WTC11 (cell line): ENCODE results near the gene CEP192. TPM values are rescaled to one million over a fixed set of nuclear protein-coding genes. Genes with fewer than 3 reads are reported as not detected.

ENCODE experiments used
- ATAC-seq: fragments of 200-7000 bp; cut with Tn5 transposase; 2 replicates; pipeline ENCODE4 v1.10.0; 2021; ENCODE audit warnings: mild to moderate bottlenecking, moderate library complexity
- CTCF ChIA-PET: fragments of 300-600 bp; sonication (Branson Sonifier 250); formaldehyde crosslinking; loops from one replicate; lab custom pipeline; 2021; ENCODE audit warnings: antibody characterized with exemption; lab: Charles Lee
- POLR2A ChIA-PET: fragments of 350-600 bp; sonication (Branson Sonifier 250); formaldehyde crosslinking; loops from one replicate; lab custom pipeline; 2021; ENCODE audit warnings: antibody characterized with exemption; lab: Charles Lee
- DNase-seq: peaks from one replicate; pipeline ENCODE4 v3.0.0; 2021; ENCODE audit warnings: low spot score
- H3K27ac Mint-ChIP-seq: 2 replicates; pipeline ENCODE4 v1.8.0; 2021; ENCODE audit warnings: mixed read lengths
- H3K27me3 Mint-ChIP-seq: 2 replicates; pipeline ENCODE4 v1.8.0; 2021; ENCODE audit warnings: low read depth, mild to moderate bottlenecking, moderate library complexity, mixed read lengths
- H3K36me3 Mint-ChIP-seq: 2 replicates; pipeline ENCODE4 v1.8.0; 2021; ENCODE audit warnings: mixed read lengths
- H3K4me1 Mint-ChIP-seq: 2 replicates; pipeline ENCODE4 v1.8.0; 2022; ENCODE audit warnings: mixed read lengths
- H3K4me3 Mint-ChIP-seq: 2 replicates; pipeline ENCODE4 v1.8.0; 2021; ENCODE audit warnings: mild to moderate bottlenecking, moderate library complexity, mixed read lengths
- H3K9me3 Mint-ChIP-seq: 2 replicates; pipeline ENCODE4 v1.8.0; 2021; ENCODE audit warnings: mixed read lengths
- AR ChIP-seq: fragments of 250-450 bp; sonication (Bioruptor Pico); IDR thresholded peaks from 2 replicates; pipeline ENCODE4 v1.9.0; 2021; ENCODE audit warnings: mild to moderate bottlenecking
- ATF1 ChIP-seq: sonication (generic); formaldehyde crosslinking; IDR thresholded peaks from 2 replicates; pipeline ENCODE4 v1.8.1; 2023; ENCODE audit warnings: mild to moderate bottlenecking, moderate library complexity, missing genetic modification reagents
- E2F1 ChIP-seq: sonication (generic); formaldehyde crosslinking; IDR thresholded peaks from 2 replicates; pipeline ENCODE4 v1.8.0; 2022; ENCODE audit warnings: mild to moderate bottlenecking, missing genetic modification reagents
- HMGXB4 ChIP-seq: sonication (generic); formaldehyde crosslinking; IDR thresholded peaks from 2 replicates; pipeline ENCODE4 v1.8.1; 2023; ENCODE audit warnings: mild to moderate bottlenecking, moderate library complexity, missing genetic modification reagents
- NFYB ChIP-seq: sonication (generic); formaldehyde crosslinking; conservative IDR thresholded peaks from 2 replicates; pipeline ENCODE4 v1.8.0; 2022; ENCODE audit warnings: low read depth, missing genetic modification reagents
- NR3C1 ChIP-seq: sonication (generic); formaldehyde crosslinking; conservative IDR thresholded peaks from 2 replicates; pipeline ENCODE4 v1.8.1; 2023; ENCODE audit warnings: low read depth, mild to moderate bottlenecking, missing genetic modification reagents
- SMAD3 ChIP-seq: sonication (generic); formaldehyde crosslinking; IDR thresholded peaks from 2 replicates; pipeline ENCODE4 v1.8.0; 2022; ENCODE audit warnings: missing genetic modification reagents, mild to moderate bottlenecking, borderline replicate concordance
- total RNA-seq: library from RNA; stranded (reverse); gene quantifications from 3 replicates; pipeline ENCODE4 v1.2.3, GENCODE V29; 2021
- TF ChIP-seq, protein P1 (sequence below): sonication (generic); formaldehyde crosslinking; IDR thresholded peaks from 2 replicates; pipeline ENCODE4 v1.8.1; 2023; ENCODE audit warnings: mild to moderate bottlenecking, missing genetic modification reagents, moderate library complexity
- TF ChIP-seq, protein P2 (sequence below): sonication (generic); formaldehyde crosslinking; IDR thresholded peaks from 2 replicates; pipeline ENCODE4 v1.8.1; 2022; ENCODE audit warnings: mild to moderate bottlenecking, moderate library complexity, missing genetic modification reagents
- TF ChIP-seq, protein P3 (sequence below): sonication (generic); formaldehyde crosslinking; IDR thresholded peaks from 2 replicates; pipeline ENCODE4 v1.8.1; 2023; ENCODE audit warnings: mild to moderate bottlenecking, missing genetic modification reagents
- TF ChIP-seq, protein P4 (sequence below): sonication (generic); formaldehyde crosslinking; IDR thresholded peaks from 2 replicates; pipeline ENCODE4 v1.8.1; 2022; ENCODE audit warnings: missing genetic modification reagents, borderline replicate concordance
- TF ChIP-seq, protein P5 (sequence below): sonication (generic); formaldehyde crosslinking; IDR thresholded peaks from 2 replicates; pipeline ENCODE4 v1.8.1; 2023; ENCODE audit warnings: mild to moderate bottlenecking, missing genetic modification reagents, borderline replicate concordance

Gene CEP192
- total RNA-seq, 1 experiment from 2014 or later, result 25.4 TPM

GRCh38 chr18:13107074-13107473 lies 115.9 kb downstream of the CEP192 start:
- no peak overlapping the region for H3K27ac Mint-ChIP-seq
- POLR2A ChIA-PET, result no interaction called here
- CTCF ChIA-PET, result no interaction called here
- TF ChIP-seq ATF1 (CRISPR knock-in tag), result no peak
- TF ChIP-seq NR3C1 (CRISPR knock-in tag), result no peak
- TF ChIP-seq E2F1 (CRISPR knock-in tag), result no peak
- TF ChIP-seq NFYB (CRISPR knock-in tag), result no peak
- TF ChIP-seq, protein P1, sequence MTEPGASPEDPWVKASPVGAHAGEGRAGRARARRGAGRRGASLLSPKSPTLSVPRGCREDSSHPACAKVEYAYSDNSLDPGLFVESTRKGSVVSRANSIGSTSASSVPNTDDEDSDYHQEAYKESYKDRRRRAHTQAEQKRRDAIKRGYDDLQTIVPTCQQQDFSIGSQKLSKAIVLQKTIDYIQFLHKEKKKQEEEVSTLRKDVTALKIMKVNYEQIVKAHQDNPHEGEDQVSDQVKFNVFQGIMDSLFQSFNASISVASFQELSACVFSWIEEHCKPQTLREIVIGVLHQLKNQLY (CRISPR knock-in tag), result no peak
- TF ChIP-seq, protein P2, sequence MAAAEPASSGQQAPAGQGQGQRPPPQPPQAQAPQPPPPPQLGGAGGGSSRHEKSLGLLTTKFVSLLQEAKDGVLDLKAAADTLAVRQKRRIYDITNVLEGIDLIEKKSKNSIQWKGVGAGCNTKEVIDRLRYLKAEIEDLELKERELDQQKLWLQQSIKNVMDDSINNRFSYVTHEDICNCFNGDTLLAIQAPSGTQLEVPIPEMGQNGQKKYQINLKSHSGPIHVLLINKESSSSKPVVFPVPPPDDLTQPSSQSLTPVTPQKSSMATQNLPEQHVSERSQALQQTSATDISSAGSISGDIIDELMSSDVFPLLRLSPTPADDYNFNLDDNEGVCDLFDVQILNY, result no peak
- TF ChIP-seq SMAD3 (CRISPR knock-in tag), result no peak
- no peak for TF ChIP-seq HMGXB4 (CRISPR knock-in tag)
- TF ChIP-seq, protein P3, sequence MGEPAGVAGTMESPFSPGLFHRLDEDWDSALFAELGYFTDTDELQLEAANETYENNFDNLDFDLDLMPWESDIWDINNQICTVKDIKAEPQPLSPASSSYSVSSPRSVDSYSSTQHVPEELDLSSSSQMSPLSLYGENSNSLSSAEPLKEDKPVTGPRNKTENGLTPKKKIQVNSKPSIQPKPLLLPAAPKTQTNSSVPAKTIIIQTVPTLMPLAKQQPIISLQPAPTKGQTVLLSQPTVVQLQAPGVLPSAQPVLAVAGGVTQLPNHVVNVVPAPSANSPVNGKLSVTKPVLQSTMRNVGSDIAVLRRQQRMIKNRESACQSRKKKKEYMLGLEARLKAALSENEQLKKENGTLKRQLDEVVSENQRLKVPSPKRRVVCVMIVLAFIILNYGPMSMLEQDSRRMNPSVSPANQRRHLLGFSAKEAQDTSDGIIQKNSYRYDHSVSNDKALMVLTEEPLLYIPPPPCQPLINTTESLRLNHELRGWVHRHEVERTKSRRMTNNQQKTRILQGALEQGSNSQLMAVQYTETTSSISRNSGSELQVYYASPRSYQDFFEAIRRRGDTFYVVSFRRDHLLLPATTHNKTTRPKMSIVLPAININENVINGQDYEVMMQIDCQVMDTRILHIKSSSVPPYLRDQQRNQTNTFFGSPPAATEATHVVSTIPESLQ (CRISPR knock-in tag), result no peak
- no peak for TF ChIP-seq AR (CRISPR knock-in tag)
- TF ChIP-seq, protein P4, sequence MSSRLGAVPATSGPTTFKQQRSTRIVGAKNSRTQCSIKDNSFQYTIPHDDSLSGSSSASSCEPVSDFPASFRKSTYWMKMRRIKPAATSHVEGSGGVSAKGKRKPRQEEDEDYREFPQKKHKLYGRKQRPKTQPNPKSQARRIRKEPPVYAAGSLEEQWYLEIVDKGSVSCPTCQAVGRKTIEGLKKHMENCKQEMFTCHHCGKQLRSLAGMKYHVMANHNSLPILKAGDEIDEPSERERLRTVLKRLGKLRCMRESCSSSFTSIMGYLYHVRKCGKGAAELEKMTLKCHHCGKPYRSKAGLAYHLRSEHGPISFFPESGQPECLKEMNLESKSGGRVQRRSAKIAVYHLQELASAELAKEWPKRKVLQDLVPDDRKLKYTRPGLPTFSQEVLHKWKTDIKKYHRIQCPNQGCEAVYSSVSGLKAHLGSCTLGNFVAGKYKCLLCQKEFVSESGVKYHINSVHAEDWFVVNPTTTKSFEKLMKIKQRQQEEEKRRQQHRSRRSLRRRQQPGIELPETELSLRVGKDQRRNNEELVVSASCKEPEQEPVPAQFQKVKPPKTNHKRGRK, result no peak
- TF ChIP-seq, protein P5, sequence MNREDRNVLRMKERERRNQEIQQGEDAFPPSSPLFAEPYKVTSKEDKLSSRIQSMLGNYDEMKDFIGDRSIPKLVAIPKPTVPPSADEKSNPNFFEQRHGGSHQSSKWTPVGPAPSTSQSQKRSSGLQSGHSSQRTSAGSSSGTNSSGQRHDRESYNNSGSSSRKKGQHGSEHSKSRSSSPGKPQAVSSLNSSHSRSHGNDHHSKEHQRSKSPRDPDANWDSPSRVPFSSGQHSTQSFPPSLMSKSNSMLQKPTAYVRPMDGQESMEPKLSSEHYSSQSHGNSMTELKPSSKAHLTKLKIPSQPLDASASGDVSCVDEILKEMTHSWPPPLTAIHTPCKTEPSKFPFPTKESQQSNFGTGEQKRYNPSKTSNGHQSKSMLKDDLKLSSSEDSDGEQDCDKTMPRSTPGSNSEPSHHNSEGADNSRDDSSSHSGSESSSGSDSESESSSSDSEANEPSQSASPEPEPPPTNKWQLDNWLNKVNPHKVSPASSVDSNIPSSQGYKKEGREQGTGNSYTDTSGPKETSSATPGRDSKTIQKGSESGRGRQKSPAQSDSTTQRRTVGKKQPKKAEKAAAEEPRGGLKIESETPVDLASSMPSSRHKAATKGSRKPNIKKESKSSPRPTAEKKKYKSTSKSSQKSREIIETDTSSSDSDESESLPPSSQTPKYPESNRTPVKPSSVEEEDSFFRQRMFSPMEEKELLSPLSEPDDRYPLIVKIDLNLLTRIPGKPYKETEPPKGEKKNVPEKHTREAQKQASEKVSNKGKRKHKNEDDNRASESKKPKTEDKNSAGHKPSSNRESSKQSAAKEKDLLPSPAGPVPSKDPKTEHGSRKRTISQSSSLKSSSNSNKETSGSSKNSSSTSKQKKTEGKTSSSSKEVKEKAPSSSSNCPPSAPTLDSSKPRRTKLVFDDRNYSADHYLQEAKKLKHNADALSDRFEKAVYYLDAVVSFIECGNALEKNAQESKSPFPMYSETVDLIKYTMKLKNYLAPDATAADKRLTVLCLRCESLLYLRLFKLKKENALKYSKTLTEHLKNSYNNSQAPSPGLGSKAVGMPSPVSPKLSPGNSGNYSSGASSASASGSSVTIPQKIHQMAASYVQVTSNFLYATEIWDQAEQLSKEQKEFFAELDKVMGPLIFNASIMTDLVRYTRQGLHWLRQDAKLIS (CRISPR knock-in tag), result no peak
- ATAC-seq (no peak), DNase-seq (no peak)
- peaks cover 88% of the 10 kb centered on the region for H3K36me3 Mint-ChIP-seq
- H3K4me1 Mint-ChIP-seq, result no peaks in the 10 kb centered on the region
- H3K27me3 Mint-ChIP-seq, result no peaks in the 10 kb centered on the region
- H3K4me3 Mint-ChIP-seq, result no peak overlapping the region
- H3K9me3 Mint-ChIP-seq, result peaks cover 22% of the 10 kb centered on the region
